Endothelial cell of umbilical vein (primary cell): Measurements from ENCODE around the gene FOXP1. TPM values are rescaled to one million over a fixed set of nuclear protein-coding genes. Genes with fewer than 3 reads are reported as not detected.

Experiments
- BruUV-seq: library from RNA; stranded (reverse); fragments of 400-500 nt; replicated peaks from 2 replicates; lab custom pipeline; 2021; lab: Mats Ljungman, UMichigan
- CTCF ChIA-PET: fragments of 300-600, 350-600 bp; sonication (Branson Sonifier 250); formaldehyde crosslinking; loops from one replicate; lab custom pipeline; 2021; ENCODE audit warnings: antibody characterized with exemption, inconsistent platforms; lab: Charles Lee
- POLR2A ChIA-PET: fragments of 300-600, 350-600 bp; sonication (Branson Sonifier 250); formaldehyde crosslinking; loops from one replicate; lab custom pipeline; 2021; ENCODE audit warnings: antibody characterized with exemption, inconsistent platforms; lab: Charles Lee
- DNase-seq: peaks from one replicate; pipeline ENCODE4 v3.0.0-alpha.2; 2011; ENCODE audit warnings: low read depth, low spot score
- FAIRE-seq: peaks from 2 replicates; lab custom pipeline; 2011; peaks lifted over from hg19 to GRCh38; lab: Jason Lieb, UNC
- H2AFZ ChIP-seq: 2 replicates; pipeline ENCODE4 v1.6.0; 2012; ENCODE audit warnings: low read depth, low read length, control low read depth, inconsistent platforms
- H3K27ac ChIP-seq: 2 replicates; pipeline ENCODE4 v1.5.1; 2011; ENCODE audit warnings: low read depth, mild to moderate bottlenecking, control low read depth, low read length, moderate library complexity; ENCODE audit not compliant: insufficient read depth
- H3K27me3 ChIP-seq, 2 experiments: 2 replicates each; pipeline versions ENCODE4 v1.6.0 to v1.6.1; 2011; ENCODE audit warnings: low read length in 2 of 2, mixed read lengths in 1 of 2; ENCODE audit not compliant: control insufficient read depth in 2 of 2, insufficient read depth in 2 of 2
- H3K36me3 ChIP-seq, 2 experiments: 2 replicates in 1 of 2; 3 replicates in 1 of 2; pipeline ENCODE4 v1.5.1; 2011; ENCODE audit warnings: low read length in 2 of 2, mild to moderate bottlenecking in 1 of 2, moderate library complexity in 1 of 2; ENCODE audit not compliant: control insufficient read depth in 2 of 2, insufficient read depth in 2 of 2; ENCODE audit errors: extremely low read depth in 1 of 2
- H3K4me1 ChIP-seq: 3 replicates; pipeline ENCODE4 v1.5.1; 2011; ENCODE audit warnings: mild to moderate bottlenecking, low read length; ENCODE audit not compliant: control insufficient read depth, insufficient read depth; ENCODE audit errors: extremely low read depth
- H3K4me2 ChIP-seq: 2 replicates; pipeline ENCODE4 v1.6.1; 2011; ENCODE audit warnings: low read length, control low read depth, mixed read lengths; ENCODE audit not compliant: insufficient read depth
- H3K4me3 ChIP-seq, 3 experiments: fragments of 200-600 bp in 1 of 3; sonication (generic), shearing (Covaris generic) in 1 of 3; replicated peaks in 1 of 3; 2 replicates each; pipeline ENCODE4 v1.5.1; 2011 to 2016; ENCODE audit warnings: control low read depth in 3 of 3, low read length in 3 of 3, mild to moderate bottlenecking in 2 of 3, inconsistent platforms in 1 of 3, low read depth in 1 of 3, moderate library complexity in 1 of 3; ENCODE audit not compliant: insufficient read depth in 1 of 3
- H3K79me2 ChIP-seq: 2 replicates; pipeline ENCODE4 v1.6.0; 2012; ENCODE audit warnings: low read length, inconsistent platforms; ENCODE audit not compliant: control insufficient read depth, insufficient read depth
- H3K9ac ChIP-seq: replicated peaks from 2 replicates; pipeline ENCODE3; 2011; ENCODE audit warnings: low read length, control low read depth; ENCODE audit not compliant: insufficient read depth; ENCODE audit errors: extremely low read depth
- H3K9me1 ChIP-seq: replicated peaks from 3 replicates; pipeline ENCODE4 v1.6.0; 2011; ENCODE audit warnings: mild to moderate bottlenecking, low read length; ENCODE audit not compliant: control insufficient read depth, insufficient read depth; ENCODE audit errors: extremely low read depth
- H3K9me3 ChIP-seq: replicated peaks from 2 replicates; pipeline ENCODE4 v1.5.1; 2012; ENCODE audit warnings: low read length, inconsistent platforms; ENCODE audit not compliant: control insufficient read depth, insufficient read depth
- H4K20me1 ChIP-seq: replicated peaks from 2 replicates; pipeline ENCODE3; 2011; ENCODE audit warnings: mild to moderate bottlenecking, low read length; ENCODE audit not compliant: control insufficient read depth, insufficient read depth; ENCODE audit errors: extremely low read depth
- CTCF ChIP-seq, 2 donors: IDR thresholded peaks; 1 replicate in 1 of 2; 2 replicates in 1 of 2; pipeline ENCODE4 v1.5.1; 2011; ENCODE audit warnings: low read length in 2 of 2, mild to moderate bottlenecking in 2 of 2, moderate library complexity in 2 of 2, control low read depth in 1 of 2, inconsistent platforms in 1 of 2, low read depth in 1 of 2; ENCODE audit not compliant: insufficient read depth in 1 of 2; ENCODE audit errors: extremely low read depth in 1 of 2
- EZH2 ChIP-seq: IDR thresholded peaks from 2 replicates; pipeline ENCODE4 v1.6.1; 2012; ENCODE audit warnings: borderline replicate concordance, low read depth, mild to moderate bottlenecking, moderate library complexity, low read length, inconsistent platforms; ENCODE audit not compliant: severe bottlenecking
- FOS ChIP-seq: IDR thresholded peaks from 2 replicates; pipeline ENCODE4 v1.6.1; 2011; ENCODE audit warnings: mild to moderate bottlenecking, low read length, moderate library complexity, borderline replicate concordance; ENCODE audit not compliant: insufficient read depth
- GATA2 ChIP-seq: IDR thresholded peaks from 2 replicates; pipeline ENCODE4 v1.7.0; 2011; ENCODE audit warnings: low read depth, mild to moderate bottlenecking, moderate library complexity, mixed read lengths, low read length; ENCODE audit not compliant: insufficient read length, insufficient read depth
- JUN ChIP-seq: IDR thresholded peaks from 2 replicates; pipeline ENCODE4 v1.6.1; 2011; ENCODE audit warnings: borderline replicate concordance, low read depth; ENCODE audit not compliant: insufficient read length, insufficient read depth
- MAX ChIP-seq: IDR thresholded peaks from 2 replicates; pipeline ENCODE4 v1.6.1; 2011; ENCODE audit not compliant: insufficient read depth, insufficient read length
- MYC ChIP-seq: IDR thresholded peaks from one replicate; pipeline ENCODE4 v1.6.1; 2011; ENCODE audit warnings: mild to moderate bottlenecking, low read depth, low read length
- POLR2A ChIP-seq: IDR thresholded peaks from 2 replicates; pipeline ENCODE4 v1.6.1; 2012; ENCODE audit warnings: low read depth, mild to moderate bottlenecking, control low read depth, low read length
- POLR2AphosphoS5 ChIP-seq: IDR thresholded peaks from 2 replicates; pipeline ENCODE4 v1.6.1; 2012; ENCODE audit warnings: low read depth, mild to moderate bottlenecking, control low read depth, low read length, moderate library complexity; ENCODE audit not compliant: insufficient read depth
- dilution Hi-C: fragments of 300-500 bp; cut with MboI; formaldehyde crosslinking; loops from one replicate; pipeline ENCODE4 v1.15.0; 2019; ENCODE audit warnings: low sequenced_read_pairs; ENCODE audit not compliant: extremely low pct_ligation_motif_present
- intact Hi-C: fragments of 100-400 bp; cut with micrococcal nuclease; formaldehyde crosslinking; loops from one replicate; pipeline ENCODE4 v1.10.0; 2022
- polyA plus RNA-seq, 4 experiments: library from polyadenylated mRNA; depleted of rRNA in 3 of 4; stranded (reverse) in 3 of 4; unstranded in 1 of 4; fragments of >200 nt; gene quantifications; 2 replicates each; pipeline versions ENCODE4 v1.2.1 to v1.2.3, GENCODE V29; 2011 to 2012; ENCODE audit warnings: missing spikeins in 1 of 4
- total RNA-seq: library from RNA; stranded (reverse); gene quantifications from 2 replicates; pipeline ENCODE4 v1.2.3, GENCODE V29; 2021

Gene FOXP1
- total and polyA plus RNA-seq, 2 donors (not counting 3 experiments of a cell fraction or from before 2014, with no cell fraction given): 41.0 to 107 TPM

DNA sequence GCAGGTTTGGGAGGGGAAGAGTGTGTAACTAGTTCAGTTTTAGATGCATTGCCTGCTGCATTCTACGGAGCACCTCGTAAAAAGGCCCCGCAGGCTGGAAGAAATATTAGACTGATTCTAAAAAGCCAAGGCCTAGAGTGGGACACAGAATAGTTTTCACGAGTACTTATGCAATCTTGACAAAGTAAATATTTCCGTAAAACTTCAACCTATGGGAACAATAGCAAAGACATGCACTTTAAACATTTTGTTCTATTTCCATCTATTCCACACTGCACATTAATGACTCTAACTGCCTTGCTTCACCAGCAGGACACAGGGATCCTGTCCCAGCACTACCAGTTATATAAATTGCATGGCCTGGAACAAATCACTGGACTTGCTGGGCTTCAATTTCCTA is 260.0 kb downstream of the FOXP1 start:
- FAIRE-seq (no peak), DNase-seq (no peak)
- H4K20me1 ChIP-seq: no peaks in the 10 kb centered on the region
- no peak overlapping the region for H3K4me2 ChIP-seq
- no peaks in the 10 kb centered on the region for H3K27me3 ChIP-seq
- no peaks in the 10 kb centered on the region for H3K9me1 ChIP-seq
- H3K27ac ChIP-seq: no peak overlapping the region
- no peak overlapping the region for H2AFZ ChIP-seq
- no peaks in the 10 kb centered on the region for H3K9me3 ChIP-seq
- no peak overlapping the region for H3K9ac ChIP-seq
- no peak for TF ChIP-seq GATA2
- TF ChIP-seq POLR2A: no peak
- no peak for TF ChIP-seq POLR2AphosphoS5
- TF ChIP-seq MYC: no peak
- no peak for TF ChIP-seq FOS
- no peak for TF ChIP-seq EZH2
- TF ChIP-seq CTCF (IDR thresholded peaks at IDR 0.05; ENCODE audit: extremely low read depth in 1 of 2, insufficient read depth in 1 of 2, low read depth in 1 of 2, low read length in 2 of 2): no peak
- no peak for TF ChIP-seq MAX
- TF ChIP-seq JUN: no peak
- intact Hi-C loops: no loop called here
- ChIA-PET POLR2A (no interaction called here), CTCF (no interaction called here)
- no peaks in the 10 kb centered on the region for H3K79me2 ChIP-seq
- H3K4me3 ChIP-seq: no peak overlapping the region
- BruUV-seq: no TSS peak
- dilution Hi-C loops: no loop called here
- no peaks in the 10 kb centered on the region for H3K4me1 ChIP-seq
- no peaks in the 10 kb centered on the region for H3K36me3 ChIP-seq
